CD4-positive, alpha-beta T cell treated with Interleukin-4 for 1 hour (primary cell): Measurements from ENCODE around the gene HDDC3.
"Not testable (repeated sequence)": the region's sequence is repeated elsewhere in the genome, so short reads cannot be mapped to it uniquely, and the experiment has no call there.

Experiments
- DNase-seq, 2 donors: peaks; one replicate each; pipeline ENCODE4 v3.0.0-alpha.2; 2020 to 2022

Gene HDDC3

DNA sequence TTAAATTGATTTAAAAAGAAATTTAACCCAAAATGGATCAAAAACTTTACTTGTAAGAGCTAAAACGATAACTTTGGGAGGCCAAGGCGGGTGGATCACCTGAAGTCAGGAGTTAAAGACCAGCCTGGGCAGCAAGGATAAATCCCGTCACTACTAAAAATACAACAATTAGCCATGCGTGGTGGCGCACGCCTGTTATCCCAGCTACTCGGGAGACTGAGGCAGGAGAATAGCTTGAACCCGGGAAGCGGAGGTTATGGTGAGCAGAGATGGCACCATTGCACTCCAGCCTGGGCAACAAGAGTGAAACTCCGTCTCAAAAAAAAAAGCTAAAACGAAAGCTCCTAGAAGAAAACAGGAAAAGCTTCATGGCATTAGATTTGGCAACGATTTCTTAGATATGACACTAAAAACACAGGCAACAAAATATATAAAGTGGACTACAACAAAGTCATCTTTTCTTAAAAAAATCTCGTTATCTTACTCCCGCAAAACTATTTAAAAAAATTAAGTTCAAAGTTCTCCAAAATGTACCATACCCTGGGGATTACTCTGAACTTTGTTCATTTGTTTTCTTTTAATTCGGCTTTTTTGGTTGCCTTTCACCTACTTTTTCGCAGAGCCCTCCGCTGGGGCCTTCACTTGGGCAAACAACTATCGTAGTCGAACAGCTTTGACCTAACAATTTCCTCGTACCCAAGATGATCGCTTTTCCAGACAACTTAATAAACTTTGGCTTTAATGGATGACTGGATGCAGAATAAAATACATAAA is 2.9 kb downstream of the HDDC3 start:
- no peak for DNase-seq

DNA sequence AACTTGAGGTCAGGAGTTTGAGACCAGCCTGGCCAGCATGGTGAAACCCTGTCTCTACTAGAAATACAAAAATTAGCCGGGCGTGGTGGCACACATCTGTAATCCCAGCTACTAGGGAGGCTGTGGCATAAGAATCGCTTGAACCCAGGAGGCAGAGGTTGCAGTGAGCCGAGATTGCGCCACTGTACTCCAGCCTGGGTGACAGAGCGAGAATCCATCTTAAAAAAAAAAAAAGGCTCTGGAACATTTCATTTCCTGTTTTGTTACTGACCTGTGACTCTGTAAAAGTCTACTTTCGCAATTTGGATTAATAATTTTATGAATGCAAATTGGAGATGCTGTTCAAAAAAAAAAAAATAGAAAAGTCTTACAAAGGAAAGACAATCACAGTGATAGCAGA is 4.2 kb downstream of the HDDC3 start:
- DNase-seq: not testable (repeated sequence)

DNA sequence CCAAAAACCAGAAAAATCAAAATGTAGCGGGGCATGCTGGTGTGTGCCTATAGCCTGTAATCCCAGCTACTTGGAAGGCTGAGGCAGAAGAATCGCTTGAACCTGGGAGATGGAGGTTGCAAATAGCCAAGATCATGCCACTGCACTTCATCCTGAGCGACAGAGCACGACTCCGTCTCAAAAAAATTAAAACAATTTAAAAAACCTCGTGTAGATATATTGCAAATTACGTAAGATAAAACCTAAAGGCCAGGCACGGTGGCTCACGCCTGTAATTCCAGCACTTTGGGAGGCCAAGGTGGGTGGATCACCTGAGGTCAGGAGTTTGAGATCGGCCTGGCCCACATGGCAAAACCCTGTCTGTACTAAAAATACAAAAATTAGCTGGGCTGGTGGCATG is 5.6 kb downstream of the HDDC3 start:
- not testable (repeated sequence) for DNase-seq

- DNase-seq: no peak
Observed at GRCh38 chr15:90924375-90924774, 8.0 kb downstream of the HDDC3 start.

DNA sequence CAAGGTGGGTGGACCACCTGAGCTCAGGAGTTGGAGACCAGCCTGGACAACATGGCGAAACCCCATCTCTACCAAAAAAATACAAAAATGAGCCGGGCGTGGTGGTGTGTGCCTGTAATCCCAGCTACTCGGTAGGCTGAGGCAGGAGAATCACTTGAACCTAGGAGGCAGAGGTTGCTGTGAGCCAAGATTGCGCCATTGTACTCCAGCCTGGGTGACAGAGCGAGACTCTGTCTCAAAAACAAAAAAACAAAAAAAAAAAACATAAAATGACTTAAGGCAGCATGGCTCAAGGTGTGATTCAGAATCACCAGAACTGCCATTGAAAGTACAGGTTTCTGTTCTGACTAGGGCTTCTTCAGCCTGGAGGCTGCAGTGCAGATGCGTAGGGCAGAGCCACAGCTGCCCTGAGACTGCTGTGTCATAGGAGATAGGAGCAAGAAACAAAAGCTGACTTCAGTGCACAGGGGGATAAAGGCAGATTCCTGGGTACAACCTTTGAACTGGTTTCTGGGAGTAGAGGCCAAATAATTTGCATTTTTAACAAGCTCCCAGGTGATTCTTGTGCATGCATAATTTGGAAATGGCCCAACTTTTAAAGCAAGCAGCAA is 9.5 kb downstream of the HDDC3 start:
- DNase-seq: not testable (repeated sequence)

DNA sequence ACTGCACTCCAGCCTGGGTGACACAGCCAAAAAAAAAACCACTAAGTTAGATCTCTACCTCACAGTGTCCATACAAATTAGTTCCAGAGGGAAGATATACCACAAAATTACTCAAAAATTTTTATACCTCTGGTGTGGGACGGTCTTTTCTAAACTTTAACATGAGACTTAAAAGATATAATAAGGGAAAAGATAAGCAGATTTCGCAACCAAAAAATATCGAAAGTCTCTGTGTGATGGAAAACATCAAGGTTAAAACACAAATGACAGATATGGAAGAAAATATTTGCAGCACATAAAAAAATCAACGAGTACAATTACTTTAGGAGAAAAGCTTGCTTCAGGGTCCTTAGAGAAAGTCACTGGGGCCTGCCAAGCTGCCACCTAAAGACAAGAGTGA is 10.5 kb downstream of the HDDC3 start:
- DNase-seq: no peak

- no peak for DNase-seq
Observed at GRCh38 chr15:90918835-90919234, 13.5 kb downstream of the HDDC3 start.

DNA sequence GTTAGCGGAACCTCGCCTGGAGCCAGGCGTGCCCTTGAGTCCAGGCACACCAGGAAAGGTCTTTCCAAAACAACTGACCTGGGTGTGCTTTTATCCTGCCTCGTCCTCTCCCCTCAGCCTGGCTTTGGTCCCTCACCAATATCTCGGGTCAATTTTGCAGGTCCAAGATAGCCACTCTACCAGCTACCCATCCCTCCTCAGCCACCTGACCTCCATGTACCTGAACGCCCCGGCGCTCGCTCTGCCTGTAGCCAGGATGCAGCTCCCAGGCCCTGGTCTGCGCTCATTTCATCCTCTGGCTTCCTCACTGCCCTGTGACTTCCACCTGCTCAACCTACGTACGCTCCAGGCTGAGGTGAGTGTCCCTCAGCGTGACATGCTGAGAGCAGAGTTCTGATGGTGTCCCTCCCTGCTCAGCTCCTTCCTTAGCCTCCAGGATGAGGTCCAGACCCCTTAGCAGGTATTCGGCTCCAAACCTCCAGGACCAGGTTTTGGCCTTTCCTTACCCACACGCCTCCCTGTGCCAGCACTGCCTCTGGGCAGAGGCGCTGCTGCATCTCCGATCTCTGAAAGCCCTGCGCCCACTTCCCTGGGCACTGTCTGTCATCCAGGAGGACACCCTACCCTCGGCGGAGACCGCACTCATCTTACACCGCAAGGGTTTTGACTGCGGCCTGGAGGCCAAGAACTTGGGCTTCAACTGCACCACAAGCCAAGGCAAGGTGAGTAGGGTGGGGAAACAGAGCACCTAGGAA is 14.1 kb downstream of the HDDC3 start:
- DNase-seq: no peak

- no peak for DNase-seq
Observed at GRCh38 chr15:90917569-90917968, 14.8 kb downstream of the HDDC3 start.

- DNase-seq: no peak
Observed at GRCh38 chr15:90916461-90916860, 15.9 kb downstream of the HDDC3 start.

GRCh38 chr15:90915808-90916440 is 16.4 kb downstream of the HDDC3 start:
- peak in 1 of 2 donors; percentile 73 for DNase-seq

- no peak for DNase-seq
Observed at GRCh38 chr15:90915216-90915807, 17.0 kb downstream of the HDDC3 start.

DNA sequence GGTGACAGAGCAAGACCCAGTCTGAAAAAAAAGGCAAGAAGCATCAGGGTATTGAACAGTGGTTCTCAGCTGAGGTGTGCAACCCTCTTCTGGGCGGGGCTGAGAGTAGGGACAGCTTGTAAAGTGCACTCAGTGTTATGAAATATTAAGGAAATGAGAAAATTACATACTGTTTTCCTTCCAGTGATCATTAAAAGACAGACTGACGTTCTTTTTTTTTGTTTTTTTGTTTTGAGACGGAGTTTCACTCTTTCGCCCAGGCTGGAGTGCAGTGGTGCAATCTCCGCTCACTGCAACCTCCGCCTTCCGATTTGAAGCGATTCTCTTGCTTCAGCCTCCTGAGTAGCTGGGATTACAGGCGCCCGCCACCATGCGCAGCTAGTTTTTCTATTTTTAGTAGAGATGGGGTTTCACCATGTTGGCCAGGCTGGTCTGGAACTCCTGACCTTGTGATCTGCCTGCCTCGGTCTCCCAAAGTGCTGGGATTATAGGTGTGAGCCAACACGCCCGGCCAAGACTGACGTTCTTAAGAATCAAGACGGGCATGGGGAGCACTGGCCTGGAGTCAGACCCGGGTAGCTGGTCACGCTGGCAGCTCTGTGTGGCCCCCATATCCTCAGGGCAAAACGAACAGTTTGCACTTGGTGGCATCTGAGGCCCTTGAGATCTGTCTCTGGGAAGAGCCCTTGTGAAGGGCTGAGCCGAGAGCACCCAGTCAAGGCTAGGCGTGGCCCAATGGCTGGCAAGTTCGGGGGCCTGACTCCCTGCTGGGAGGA is 17.9 kb downstream of the HDDC3 start:
- DNase-seq: no peak

GRCh38 chr15:90913398-90913944 is 18.9 kb downstream of the HDDC3 start:
- DNase-seq: no peak

DNA sequence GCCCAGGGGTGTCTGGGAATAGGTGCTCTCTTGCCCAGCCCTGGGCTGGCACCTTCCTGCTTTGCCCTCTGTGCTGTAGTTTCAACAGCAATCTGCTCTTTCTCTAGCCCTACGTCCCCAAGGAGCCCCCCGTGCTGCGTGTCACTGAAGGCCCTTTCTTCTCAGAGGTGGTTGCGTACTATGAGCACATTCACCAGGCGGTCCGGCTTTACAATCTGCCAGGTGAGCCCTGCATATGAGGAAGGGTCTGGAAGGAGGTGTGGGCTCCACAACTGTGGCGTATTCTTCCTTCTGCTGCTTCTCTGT is 19.6 kb downstream of the HDDC3 start:
- no peak for DNase-seq

GRCh38 chr15:90911906-90912769 is 20.2 kb downstream of the HDDC3 start:
- DNase-seq: no peak

DNA sequence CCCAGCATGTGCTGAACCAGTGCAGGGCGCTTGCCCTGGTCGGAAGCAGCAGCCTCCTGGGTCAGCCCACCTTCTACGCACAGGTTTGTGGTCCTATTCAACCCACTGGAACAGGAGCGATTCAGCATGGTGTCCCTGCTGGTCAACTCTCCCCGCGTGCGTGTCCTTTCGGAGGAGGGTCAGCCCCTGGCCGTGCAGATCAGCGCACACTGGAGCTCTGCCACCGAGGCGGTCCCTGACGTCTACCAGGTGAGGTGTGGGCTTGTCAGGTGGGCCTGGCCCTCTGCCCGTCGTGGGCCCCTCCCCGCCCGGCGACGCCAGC is 21.1 kb downstream of the HDDC3 start:
- no peak for DNase-seq

DNA sequence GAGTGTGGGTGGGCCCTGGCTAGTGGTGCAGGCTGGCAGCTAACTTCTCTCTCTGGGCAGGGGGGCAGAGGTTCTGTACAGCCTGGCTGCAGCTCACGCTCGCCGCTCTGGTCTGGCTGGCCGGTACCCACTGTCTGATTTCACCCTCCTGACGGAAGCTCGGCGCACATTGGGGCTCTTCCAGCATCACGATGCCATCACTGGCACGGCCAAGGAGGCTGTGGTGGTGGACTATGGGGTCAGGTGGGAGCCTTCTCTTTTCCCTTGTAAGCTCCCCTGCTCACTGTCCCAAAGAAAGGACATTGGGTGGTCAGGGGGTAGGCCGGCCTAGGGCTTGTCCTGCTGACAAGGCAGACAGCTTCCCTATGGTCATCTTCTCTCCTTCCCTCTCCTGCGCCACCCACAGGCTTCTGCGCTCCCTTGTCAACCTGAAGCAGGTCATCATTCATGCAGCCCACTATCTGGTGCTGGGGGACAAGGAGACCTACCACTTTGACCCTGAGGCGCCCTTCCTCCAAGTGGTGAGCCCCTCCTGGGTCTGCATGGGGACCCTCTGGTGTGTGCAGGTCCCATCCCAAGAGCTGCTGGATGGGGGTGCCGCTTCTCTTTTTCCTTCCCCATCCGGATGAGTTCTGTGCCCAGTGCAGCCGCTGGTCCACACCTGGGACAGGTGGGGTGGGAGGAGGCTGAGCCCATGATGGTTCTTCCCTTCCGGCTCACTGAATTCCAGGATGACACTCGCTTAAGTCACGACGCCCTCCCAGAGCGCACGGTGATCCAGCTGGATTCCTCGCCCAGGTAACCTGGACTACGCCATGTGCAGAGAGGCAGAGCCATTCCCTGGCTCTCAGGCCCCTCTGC is 21.7 kb downstream of the HDDC3 start:
- DNase-seq: no peak

- DNase-seq: no peak
Observed at GRCh38 chr15:90909976-90910375, 22.4 kb downstream of the HDDC3 start.

GRCh38 chr15:90909449-90909848 is 22.9 kb downstream of the HDDC3 start:
- DNase-seq: not testable (repeated sequence)
